ENCODE results near the gene TXNL1.

Gene TXNL1

DNA sequence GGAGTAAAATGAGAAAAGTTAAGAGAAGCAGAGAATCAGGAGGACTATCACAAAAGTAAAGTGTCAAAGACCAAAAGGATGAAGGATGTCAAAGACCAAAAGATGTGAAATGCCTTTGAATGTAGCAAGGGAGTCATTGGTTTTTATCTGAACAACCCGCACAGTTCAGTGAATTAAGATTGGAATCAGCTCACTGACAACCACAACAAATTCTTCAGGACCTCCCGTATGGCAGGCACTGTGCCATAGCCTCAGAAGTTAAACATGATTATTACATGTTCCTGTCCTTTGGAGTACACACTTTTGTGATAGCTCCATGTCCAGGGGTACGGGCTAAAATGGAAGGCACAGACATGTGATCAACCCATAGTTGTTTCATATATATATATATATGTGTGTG lies 5.0 kb upstream of the TXNL1 start:
- no peak for TF ChIP-seq TCF4 (CRISPR knock-in tag; IDR thresholded peaks at IDR 0.05; ENCODE audit: borderline replicate concordance)
- TF ChIP-seq ZC3H10 (CRISPR knock-in tag; IDR thresholded peaks at IDR 0.05): no peak
- TF ChIP-seq, protein P1, sequence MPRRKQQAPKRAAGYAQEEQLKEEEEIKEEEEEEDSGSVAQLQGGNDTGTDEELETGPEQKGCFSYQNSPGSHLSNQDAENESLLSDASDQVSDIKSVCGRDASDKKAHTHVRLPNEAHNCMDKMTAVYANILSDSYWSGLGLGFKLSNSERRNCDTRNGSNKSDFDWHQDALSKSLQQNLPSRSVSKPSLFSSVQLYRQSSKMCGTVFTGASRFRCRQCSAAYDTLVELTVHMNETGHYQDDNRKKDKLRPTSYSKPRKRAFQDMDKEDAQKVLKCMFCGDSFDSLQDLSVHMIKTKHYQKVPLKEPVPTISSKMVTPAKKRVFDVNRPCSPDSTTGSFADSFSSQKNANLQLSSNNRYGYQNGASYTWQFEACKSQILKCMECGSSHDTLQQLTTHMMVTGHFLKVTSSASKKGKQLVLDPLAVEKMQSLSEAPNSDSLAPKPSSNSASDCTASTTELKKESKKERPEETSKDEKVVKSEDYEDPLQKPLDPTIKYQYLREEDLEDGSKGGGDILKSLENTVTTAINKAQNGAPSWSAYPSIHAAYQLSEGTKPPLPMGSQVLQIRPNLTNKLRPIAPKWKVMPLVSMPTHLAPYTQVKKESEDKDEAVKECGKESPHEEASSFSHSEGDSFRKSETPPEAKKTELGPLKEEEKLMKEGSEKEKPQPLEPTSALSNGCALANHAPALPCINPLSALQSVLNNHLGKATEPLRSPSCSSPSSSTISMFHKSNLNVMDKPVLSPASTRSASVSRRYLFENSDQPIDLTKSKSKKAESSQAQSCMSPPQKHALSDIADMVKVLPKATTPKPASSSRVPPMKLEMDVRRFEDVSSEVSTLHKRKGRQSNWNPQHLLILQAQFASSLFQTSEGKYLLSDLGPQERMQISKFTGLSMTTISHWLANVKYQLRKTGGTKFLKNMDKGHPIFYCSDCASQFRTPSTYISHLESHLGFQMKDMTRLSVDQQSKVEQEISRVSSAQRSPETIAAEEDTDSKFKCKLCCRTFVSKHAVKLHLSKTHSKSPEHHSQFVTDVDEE (CRISPR knock-in tag; IDR thresholded peaks at IDR 0.05): no peak
- TF ChIP-seq, protein P2, sequence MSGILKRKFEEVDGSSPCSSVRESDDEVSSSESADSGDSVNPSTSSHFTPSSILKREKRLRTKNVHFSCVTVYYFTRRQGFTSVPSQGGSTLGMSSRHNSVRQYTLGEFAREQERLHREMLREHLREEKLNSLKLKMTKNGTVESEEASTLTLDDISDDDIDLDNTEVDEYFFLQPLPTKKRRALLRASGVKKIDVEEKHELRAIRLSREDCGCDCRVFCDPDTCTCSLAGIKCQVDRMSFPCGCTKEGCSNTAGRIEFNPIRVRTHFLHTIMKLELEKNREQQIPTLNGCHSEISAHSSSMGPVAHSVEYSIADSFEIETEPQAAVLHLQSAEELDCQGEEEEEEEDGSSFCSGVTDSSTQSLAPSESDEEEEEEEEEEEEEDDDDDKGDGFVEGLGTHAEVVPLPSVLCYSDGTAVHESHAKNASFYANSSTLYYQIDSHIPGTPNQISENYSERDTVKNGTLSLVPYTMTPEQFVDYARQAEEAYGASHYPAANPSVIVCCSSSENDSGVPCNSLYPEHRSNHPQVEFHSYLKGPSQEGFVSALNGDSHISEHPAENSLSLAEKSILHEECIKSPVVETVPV (CRISPR knock-in tag; IDR thresholded peaks at IDR 0.05): no peak
- no peak for TF ChIP-seq RARB (CRISPR knock-in tag; IDR thresholded peaks at IDR 0.05)
- no peak for TF ChIP-seq TOX (CRISPR knock-in tag; IDR thresholded peaks at IDR 0.05; ENCODE audit: borderline replicate concordance)
- TF ChIP-seq SNAI2 (CRISPR knock-in tag; IDR thresholded peaks at IDR 0.05): no peak
- no peak for TF ChIP-seq OSR1 (CRISPR knock-in tag; IDR thresholded peaks at IDR 0.05)
- TF ChIP-seq GLIS3 (CRISPR knock-in tag; IDR thresholded peaks at IDR 0.05): no peak
- TF ChIP-seq, protein P3, sequence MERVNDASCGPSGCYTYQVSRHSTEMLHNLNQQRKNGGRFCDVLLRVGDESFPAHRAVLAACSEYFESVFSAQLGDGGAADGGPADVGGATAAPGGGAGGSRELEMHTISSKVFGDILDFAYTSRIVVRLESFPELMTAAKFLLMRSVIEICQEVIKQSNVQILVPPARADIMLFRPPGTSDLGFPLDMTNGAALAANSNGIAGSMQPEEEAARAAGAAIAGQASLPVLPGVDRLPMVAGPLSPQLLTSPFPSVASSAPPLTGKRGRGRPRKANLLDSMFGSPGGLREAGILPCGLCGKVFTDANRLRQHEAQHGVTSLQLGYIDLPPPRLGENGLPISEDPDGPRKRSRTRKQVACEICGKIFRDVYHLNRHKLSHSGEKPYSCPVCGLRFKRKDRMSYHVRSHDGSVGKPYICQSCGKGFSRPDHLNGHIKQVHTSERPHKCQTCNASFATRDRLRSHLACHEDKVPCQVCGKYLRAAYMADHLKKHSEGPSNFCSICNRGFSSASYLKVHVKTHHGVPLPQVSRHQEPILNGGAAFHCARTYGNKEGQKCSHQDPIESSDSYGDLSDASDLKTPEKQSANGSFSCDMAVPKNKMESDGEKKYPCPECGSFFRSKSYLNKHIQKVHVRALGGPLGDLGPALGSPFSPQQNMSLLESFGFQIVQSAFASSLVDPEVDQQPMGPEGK (CRISPR knock-in tag; IDR thresholded peaks at IDR 0.05; ENCODE audit: borderline replicate concordance): no peak
- TF ChIP-seq PPARA (CRISPR knock-in tag; IDR thresholded peaks at IDR 0.05; ENCODE audit: borderline replicate concordance): no peak
- no peak for TF ChIP-seq ISL1 (CRISPR knock-in tag; IDR thresholded peaks at IDR 0.05)
- no peak for TF ChIP-seq ZFP3 (CRISPR knock-in tag; IDR thresholded peaks at IDR 0.05)
- TF ChIP-seq, protein P4, sequence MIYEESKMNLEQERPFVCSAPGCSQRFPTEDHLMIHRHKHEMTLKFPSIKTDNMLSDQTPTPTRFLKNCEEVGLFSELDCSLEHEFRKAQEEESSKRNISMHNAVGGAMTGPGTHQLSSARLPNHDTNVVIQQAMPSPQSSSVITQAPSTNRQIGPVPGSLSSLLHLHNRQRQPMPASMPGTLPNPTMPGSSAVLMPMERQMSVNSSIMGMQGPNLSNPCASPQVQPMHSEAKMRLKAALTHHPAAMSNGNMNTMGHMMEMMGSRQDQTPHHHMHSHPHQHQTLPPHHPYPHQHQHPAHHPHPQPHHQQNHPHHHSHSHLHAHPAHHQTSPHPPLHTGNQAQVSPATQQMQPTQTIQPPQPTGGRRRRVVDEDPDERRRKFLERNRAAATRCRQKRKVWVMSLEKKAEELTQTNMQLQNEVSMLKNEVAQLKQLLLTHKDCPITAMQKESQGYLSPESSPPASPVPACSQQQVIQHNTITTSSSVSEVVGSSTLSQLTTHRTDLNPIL (CRISPR knock-in tag; IDR thresholded peaks at IDR 0.05; ENCODE audit: low read depth): no peak
- TF ChIP-seq ZNF8 (CRISPR knock-in tag; IDR thresholded peaks at IDR 0.05): no peak
- no peak for TF ChIP-seq ZNF70 (CRISPR knock-in tag; IDR thresholded peaks at IDR 0.05)
- TF ChIP-seq ESRRG (CRISPR knock-in tag; IDR thresholded peaks at IDR 0.05): no peak
- TF ChIP-seq, protein P5, sequence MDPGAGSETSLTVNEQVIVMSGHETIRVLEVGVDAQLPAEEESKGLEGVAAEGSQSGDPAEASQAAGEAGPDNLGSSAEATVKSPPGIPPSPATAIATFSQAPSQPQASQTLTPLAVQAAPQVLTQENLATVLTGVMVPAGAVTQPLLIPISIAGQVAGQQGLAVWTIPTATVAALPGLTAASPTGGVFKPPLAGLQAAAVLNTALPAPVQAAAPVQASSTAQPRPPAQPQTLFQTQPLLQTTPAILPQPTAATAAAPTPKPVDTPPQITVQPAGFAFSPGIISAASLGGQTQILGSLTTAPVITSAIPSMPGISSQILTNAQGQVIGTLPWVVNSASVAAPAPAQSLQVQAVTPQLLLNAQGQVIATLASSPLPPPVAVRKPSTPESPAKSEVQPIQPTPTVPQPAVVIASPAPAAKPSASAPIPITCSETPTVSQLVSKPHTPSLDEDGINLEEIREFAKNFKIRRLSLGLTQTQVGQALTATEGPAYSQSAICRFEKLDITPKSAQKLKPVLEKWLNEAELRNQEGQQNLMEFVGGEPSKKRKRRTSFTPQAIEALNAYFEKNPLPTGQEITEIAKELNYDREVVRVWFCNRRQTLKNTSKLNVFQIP (CRISPR knock-in tag; IDR thresholded peaks at IDR 0.05; ENCODE audit: borderline replicate concordance, low read depth): no peak
- ATAC-seq: no peak

DNA sequence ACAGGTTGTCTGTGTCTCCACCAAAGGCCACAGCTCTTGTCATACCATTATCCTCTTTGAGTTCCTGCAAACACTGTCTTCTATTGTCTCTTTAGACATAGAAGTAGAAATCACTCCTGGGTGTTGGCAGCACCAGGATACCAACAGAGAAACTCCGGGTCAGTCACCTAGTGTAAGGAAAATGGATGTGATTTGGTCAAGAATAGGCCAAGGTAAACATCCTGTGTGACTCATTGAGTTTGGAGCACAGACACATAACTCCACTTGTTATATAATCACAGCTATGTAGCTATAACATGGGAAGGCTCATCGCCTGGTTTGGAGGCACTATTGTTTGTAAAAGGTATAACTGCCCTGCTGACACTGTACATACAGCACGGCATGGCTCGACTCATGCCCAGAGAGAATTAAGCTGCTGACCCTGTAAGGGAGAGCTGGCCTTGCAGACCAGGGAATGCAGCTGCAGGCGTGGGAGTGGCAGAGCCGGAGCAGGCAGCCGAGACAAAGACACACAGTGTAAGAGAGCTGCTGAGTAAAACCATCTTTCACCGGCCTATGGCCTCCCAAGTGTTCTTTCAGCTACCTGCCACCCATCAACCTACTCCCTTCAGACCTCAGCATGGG lies 3.4 kb upstream of the TXNL1 start:
- no peak for ATAC-seq
- TF ChIP-seq ZFP3 (CRISPR knock-in tag; IDR thresholded peaks at IDR 0.05): no peak

DNA sequence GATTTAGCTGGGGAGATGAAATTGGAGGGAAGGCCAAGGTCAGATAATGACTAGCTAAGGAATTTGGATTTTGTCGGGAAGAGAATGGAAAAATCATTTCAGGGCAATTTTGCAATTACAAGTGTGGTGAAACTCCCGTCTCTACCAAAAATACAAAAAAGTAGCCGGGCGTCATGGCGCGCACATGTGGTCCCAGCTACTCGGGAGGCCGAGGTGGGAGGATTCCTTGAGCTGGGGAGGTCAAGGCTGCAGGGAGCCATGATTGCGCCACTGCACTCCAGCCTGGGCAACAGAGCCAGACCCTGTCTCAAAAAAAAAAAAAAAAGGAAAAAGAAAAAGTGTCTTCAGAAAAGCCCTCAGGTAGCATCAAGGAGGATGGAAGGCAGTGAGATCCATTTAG lies 1.2 kb upstream of the TXNL1 start:
- no peak for ATAC-seq
- TF ChIP-seq ESRRG (CRISPR knock-in tag; IDR thresholded peaks at IDR 0.05) (no peak), OSR1 (CRISPR knock-in tag; IDR thresholded peaks at IDR 0.05) (no peak)
- TF ChIP-seq, protein P5 (CRISPR knock-in tag; IDR thresholded peaks at IDR 0.05; ENCODE audit: borderline replicate concordance, low read depth): no peak

All from SK-N-SH treated with all-trans-retinoic acid at 6 μM for 48 hours (cell line).